ENCODE data around the gene PPP2R3B. TPM values are rescaled to one million over a fixed set of nuclear protein-coding genes. Genes with fewer than 3 reads are reported as not detected.
A peak's percentile ranks its signal among the peaks of the same experiment; 100 is the strongest.

Gene PPP2R3B
- total RNA-seq, 2 experiments from 2014 or later, result 12.1 to 14.0 TPM

- DNase-seq (peak in 6 of 14 experiments; percentile 27 to 82 (median 48)), ATAC-seq (ENCODE audit: poor library complexity) (peak; percentile 14)
- Mint-ChIP-seq H3K4me3 (peak overlapping the region; percentile 40), H3K36me3 (ENCODE audit: low read depth) (peaks cover 6% of the 10 kb centered on the region), H3K27me3 (peaks cover 4% of the 10 kb centered on the region), H3K27ac (peak overlapping the region; percentile 96), H3K9me3 (no peaks in the 10 kb centered on the region), H3K4me1 (ENCODE audit: low read depth) (peaks cover 36% of the 10 kb centered on the region)
- ChIA-PET POLR2A (no interaction called here), CTCF (no interaction called here)
- no peaks in the 10 kb centered on the region for H3K27me3 ChIP-seq (ENCODE audit: control insufficient read depth in 1 of 2, insufficient read depth in 2 of 2, low read length in 2 of 2)
- no peaks in the 10 kb centered on the region for H3K9me3 ChIP-seq (ENCODE audit: control insufficient read depth in 1 of 2, insufficient read depth in 1 of 2, low read length in 2 of 2)
- TF ChIP-seq CTCF (IDR thresholded peaks at IDR 0.05), result peak; percentile 26
- H3K36me3 ChIP-seq (ENCODE audit: insufficient read depth, low read length), result no peaks in the 10 kb centered on the region
- H3K27ac ChIP-seq (ENCODE audit: low read depth in 1 of 2, low read length in 2 of 2), result no peak overlapping the region
- peak overlapping the region; percentile 48 for H3K4me3 ChIP-seq (ENCODE audit: low read length)
- intact Hi-C loops (cut with DNase I, micrococcal nuclease), result loop anchor here (5.0 to 10.0 kb wide), 2 partner anchors 63 to 831 kb away; partner anchors contain the start of gene PPP2R3B (in 1 of the 2)
- peaks cover 42% of the 10 kb centered on the region for H3K4me1 ChIP-seq (ENCODE audit: insufficient read depth, low read length)
Measured at GRCh38 chrX:323721-324628, 62.7 kb downstream of the PPP2R3B start.

- CTCF ChIA-PET, result no interaction called here
- DNase-seq (peak in 5 of 14 experiments; percentile 30 to 50 (median 39)), ATAC-seq (ENCODE audit: poor library complexity) (no peak)
- Mint-ChIP-seq H3K27ac (peak overlapping the region; percentile 85), H3K27me3 (peaks cover 4% of the 10 kb centered on the region), H3K4me1 (ENCODE audit: low read depth) (peaks cover 43% of the 10 kb centered on the region), H3K4me3 (peak overlapping the region; percentile 87), H3K36me3 (ENCODE audit: low read depth) (peaks cover 19% of the 10 kb centered on the region), H3K9me3 (no peaks in the 10 kb centered on the region)
- intact Hi-C loops (cut with DNase I, micrococcal nuclease), result loop anchor here (5.0 to 10.0 kb wide), 2 partner anchors 67 to 835 kb away; partner anchors contain the start of gene PPP2R3B (in 1 of the 2)
- Histone ChIP-seq H3K4me3 (ENCODE audit: low read length) (peak overlapping the region; percentile 97), H3K27me3 (ENCODE audit: control insufficient read depth in 1 of 2, insufficient read depth in 2 of 2, low read length in 2 of 2) (no peaks in the 10 kb centered on the region), H3K4me1 (ENCODE audit: insufficient read depth, low read length) (peaks cover 57% of the 10 kb centered on the region), H3K36me3 (ENCODE audit: insufficient read depth, low read length) (peaks cover 14% of the 10 kb centered on the region), H3K9me3 (ENCODE audit: control insufficient read depth in 1 of 2, insufficient read depth in 1 of 2, low read length in 2 of 2) (peaks cover 0 to 10% of the 10 kb centered on the region in 2 experiments), H3K27ac (ENCODE audit: low read depth in 1 of 2, low read length in 2 of 2) (peak overlapping the region; percentile 15 to 50)
- POLR2A ChIA-PET, result no interaction called here
- no peak for TF ChIP-seq CTCF (IDR thresholded peaks at IDR 0.05)
Measured at GRCh38 chrX:320126-320783, 66.5 kb downstream of the PPP2R3B start.

- Histone ChIP-seq H3K27ac (ENCODE audit: low read depth in 1 of 2, low read length in 2 of 2) (peak overlapping the region; percentile 69 to 79), H3K27me3 (ENCODE audit: control insufficient read depth in 1 of 2, insufficient read depth in 2 of 2, low read length in 2 of 2) (no peaks in the 10 kb centered on the region), H3K4me3 (ENCODE audit: low read length) (peak overlapping the region; percentile 97), H3K9me3 (ENCODE audit: control insufficient read depth in 1 of 2, insufficient read depth in 1 of 2, low read length in 2 of 2) (peaks cover 0 to 16% of the 10 kb centered on the region in 2 experiments), H3K36me3 (ENCODE audit: insufficient read depth, low read length) (peaks cover 20% of the 10 kb centered on the region), H3K4me1 (ENCODE audit: insufficient read depth, low read length) (peaks cover 54% of the 10 kb centered on the region)
- Mint-ChIP-seq H3K27ac (peak overlapping the region; percentile 94), H3K36me3 (ENCODE audit: low read depth) (peaks cover 19% of the 10 kb centered on the region), H3K27me3 (peaks cover 4% of the 10 kb centered on the region), H3K4me3 (peak overlapping the region; percentile 87), H3K9me3 (no peaks in the 10 kb centered on the region), H3K4me1 (ENCODE audit: low read depth) (peaks cover 39% of the 10 kb centered on the region)
- TF ChIP-seq CTCF (IDR thresholded peaks at IDR 0.05), result no peak
- ChIA-PET CTCF (no interaction called here), POLR2A (no interaction called here)
- DNase-seq (peak in 2 of 14 experiments; percentile 29 to 43), ATAC-seq (ENCODE audit: poor library complexity) (no peak)
- intact Hi-C loops (cut with DNase I, micrococcal nuclease), result loop anchor here (2.0 to 10.0 kb wide), 4 partner anchors 37 to 835 kb away; partner anchors contain the start of gene PPP2R3B (in 2 of the 2)
Measured at GRCh38 chrX:319579-320125, 67.1 kb downstream of the PPP2R3B start.
